Activated T-cell treated with anti-CD3 and anti-CD28 coated beads, Interleukin-2, amount 50 U/mL, for 1 hour (primary cell): ENCODE measurements around the gene DTYMK.
"Not testable (repeated sequence)": the region's sequence is repeated elsewhere in the genome, so short reads cannot be mapped to it uniquely, and the experiment has no call there.

ENCODE experiments used
- DNase-seq: peaks from one replicate; pipeline ENCODE4 v3.0.0-alpha.2; 2020

Gene DTYMK

DNA sequence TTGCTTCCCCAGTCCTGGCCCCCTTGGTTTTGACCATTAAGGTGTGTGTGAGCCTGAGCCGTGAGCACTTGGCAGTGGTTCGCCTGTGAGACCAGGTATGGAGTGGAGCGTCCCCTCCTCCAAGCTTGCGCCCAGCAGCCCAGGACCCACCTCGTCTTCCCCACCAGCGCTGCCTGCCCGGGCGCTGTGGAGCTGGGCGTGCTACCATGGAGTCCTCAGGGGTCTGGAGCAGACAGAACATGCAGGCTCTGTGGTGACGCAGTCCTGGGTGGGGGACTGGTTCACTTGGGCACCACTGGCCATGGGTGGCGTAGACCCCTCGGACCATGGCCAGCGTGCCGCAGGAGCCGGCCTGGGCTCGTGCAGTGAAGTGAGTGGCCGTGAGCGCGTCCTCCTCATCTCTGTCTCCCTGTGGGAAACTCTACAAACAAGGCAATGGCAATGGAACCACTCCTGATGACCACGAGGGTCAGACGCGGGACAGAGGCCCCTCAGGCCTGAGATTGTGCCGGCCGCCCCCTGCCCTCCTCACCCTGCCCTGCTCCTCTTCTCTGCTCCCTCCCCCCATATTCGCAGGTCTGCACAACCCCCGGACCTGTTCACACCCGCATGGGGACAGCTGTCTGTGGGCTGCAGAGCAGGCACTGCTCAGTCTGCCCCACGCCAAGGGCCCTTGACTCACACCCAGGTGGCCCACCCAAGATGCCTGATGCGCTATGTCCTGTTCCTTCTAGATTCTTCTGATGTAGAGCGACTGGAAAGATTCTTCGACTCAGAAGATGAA is 15.0 kb downstream of the DTYMK start:
- DNase-seq = no peak

DNA sequence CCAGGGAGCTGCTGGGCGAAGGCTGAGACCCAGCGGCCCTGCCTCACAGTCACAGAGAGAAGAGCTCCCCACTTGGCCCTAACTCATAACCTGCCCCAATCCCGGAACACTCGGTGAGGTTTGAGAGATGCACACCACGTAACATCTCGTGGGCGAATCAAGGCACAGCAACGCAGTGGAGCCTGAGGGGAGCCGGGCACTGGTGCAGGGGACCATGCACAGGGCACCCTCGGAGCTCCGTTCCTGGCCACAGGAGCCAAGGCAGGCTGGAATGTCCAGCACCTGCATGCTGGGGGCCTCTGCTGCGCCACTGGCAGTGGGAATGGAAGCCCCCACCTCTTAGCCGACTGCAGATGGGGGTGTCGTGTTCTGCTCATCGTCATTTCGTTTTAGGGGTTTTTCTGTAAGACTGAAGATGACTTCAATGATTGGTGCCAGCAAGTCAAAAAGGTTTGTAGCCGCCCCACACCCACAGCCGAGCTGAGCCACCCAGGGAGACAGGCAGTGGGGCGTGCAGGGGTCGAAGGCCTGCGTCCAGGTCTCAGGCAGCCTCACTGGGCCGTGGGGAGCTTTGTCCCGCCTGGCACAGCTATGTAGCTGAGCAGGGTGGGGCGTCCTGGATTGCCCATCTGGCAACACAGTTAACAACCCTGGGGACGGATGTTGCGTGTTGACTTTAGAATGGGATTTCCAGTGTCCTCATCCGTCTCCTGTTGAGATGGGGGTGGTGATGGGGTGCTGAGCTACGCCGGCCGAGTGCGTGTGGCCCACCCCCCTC is 16.1 kb downstream of the DTYMK start:
- no peak for DNase-seq

DNA sequence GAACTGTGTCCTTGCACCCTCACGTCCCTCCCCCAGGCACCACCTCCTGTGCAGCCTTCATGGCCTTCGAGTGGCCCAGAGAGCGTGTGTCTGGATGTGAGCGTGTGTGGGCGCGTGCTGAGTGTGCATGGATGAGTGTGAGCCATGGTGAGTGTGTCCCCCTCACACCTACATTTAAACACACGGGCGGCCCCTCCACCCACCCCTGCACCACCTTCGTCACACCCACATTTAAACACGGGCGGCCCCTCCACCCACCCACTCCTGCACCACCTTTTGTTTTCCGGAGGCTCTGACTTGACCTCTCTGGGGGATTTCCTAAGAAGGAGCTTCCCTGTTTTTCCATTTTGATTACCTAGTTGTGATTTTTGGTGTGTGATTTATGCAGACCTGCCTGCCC is 17.8 kb downstream of the DTYMK start:
- no peak for DNase-seq

DNA sequence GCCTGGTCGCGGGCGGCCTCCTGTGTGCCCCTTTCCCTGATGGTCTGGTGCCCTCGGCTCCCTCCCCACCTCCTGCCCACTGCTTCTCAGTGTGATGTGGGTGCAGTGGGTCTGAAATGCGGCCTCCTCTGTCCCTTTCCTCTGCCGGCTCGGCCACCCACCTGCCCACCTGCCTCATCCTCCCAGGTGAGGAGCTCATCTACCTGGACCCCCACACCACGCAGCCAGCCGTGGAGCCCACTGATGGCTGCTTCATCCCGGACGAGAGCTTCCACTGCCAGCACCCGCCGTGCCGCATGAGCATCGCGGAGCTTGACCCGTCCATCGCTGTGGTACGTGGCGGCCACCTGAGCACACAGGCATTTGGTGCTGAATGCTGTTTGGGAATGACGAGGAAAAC is 18.3 kb downstream of the DTYMK start:
- no peak for DNase-seq

DNA sequence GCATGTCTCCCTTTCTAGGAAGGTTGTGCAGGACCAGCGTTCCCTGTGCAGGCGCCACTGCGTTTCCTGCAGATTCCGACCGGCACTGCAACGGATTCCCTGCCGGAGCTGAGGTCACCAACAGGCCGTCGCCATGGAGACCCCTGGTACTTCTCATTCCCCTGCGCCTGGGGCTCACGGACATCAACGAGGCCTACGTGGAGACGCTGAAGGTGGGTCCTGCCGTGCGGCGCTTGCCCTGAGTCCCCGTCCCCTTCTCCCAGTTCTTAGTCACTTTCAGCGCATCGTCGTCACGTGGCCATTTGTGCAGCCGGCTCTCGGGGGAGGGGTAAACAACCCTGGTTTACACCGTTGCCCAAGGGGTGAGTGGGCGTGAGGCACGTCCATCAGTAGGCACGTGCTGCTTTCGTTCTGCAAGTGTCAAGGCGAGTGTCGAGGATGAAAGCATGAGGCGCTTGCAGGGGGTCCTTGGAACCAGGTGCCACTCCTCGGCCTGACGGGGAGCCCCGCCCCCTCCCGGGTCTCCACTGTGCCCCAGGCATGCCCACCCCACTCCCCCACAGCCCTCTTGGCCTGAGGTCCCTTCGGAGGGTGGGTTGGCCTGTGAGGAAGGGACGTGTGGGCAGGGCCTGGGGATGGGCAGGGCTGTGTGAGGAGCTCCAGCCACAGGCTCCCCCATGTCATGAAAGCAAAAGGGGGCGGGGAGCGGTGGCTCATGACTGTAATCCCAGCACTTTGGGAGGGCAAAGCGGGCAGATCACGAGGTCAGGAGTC is 19.8 kb downstream of the DTYMK start:
- no peak for DNase-seq

DNA sequence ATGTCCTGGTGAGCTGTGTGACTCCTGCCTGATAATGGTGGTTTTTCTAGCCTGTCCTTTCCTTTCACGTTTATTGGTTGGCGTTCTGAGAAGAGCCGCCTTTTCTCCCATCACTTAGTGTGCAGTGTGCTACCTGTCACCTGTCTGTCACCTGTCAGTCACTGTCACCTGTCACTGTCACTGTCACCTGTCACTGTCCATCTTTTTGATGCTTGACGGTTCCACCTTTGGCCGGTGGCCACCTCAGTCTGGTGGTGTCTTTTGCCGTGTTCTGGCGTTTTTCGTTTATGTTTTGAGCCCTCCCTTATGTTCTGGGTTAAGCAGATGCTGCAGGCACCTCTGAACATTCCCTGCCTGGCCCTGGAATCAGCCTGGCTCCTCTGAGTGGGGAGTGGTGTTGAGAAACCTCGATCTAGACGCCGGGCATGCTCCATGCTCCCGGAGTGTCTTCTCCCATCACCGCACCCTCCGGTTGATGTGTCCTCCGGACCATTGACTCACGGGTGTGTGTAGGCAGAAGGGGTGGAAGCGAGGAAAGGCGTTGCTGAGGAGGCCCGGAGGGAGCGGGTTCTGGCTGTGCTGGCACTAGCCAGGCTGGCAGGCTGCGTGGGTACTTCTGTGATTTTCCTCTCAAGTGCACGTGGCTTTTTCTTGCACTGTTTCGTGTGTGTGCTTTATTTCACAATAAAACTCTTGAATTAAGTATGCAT is 20.7 kb downstream of the DTYMK start:
- no peak for DNase-seq

DNA sequence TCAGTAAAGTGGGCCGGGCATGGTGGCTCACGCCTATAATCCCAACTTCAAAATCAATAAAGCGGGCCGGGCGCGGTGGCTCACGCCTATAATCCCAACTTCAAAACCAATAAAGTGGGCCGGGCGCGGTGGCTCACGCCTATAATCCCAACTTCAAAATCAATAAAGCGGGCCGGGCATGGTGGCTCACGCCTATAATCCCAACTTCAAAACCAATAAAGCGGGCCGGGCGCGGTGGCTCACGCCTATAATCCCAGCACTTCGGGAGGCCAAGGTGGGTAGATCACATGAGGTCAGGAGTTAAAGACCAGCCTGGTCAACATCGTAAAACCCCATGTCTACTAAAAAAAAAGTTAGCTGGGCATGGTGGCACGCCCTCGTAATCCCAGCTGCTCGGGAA is 23.9 kb downstream of the DTYMK start:
- DNase-seq = not testable (repeated sequence)

DNA sequence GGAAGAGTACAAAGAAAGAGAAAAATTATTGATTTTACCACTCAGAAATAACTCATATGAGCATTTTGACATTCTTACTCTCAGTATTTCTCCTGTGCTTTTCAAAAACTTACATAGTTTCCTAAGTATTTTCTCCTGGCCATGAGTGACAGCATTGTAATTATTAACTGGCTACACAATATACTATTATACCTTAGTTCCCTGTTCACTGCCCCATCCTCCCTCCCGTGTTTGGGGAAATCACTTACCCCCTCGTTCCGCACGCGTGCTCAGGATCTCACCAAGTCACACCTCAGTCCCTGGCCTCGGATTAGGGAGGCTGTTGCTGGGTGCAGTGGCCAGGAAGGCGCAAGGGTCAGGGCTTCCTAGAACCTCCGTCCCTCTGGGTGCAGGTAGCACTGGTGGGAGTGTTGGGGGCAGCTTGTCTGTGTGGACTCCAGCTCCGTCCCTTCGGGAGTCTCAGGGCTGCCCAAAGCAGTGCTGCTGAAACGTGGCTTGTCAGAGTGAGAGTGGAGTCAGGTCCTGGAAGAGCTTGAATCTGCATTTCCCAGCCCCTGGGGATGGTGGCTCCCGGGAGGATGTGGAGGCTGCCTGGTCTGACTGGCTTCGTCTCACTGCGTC is 25.9 kb downstream of the DTYMK start:
- no peak for DNase-seq

DNA sequence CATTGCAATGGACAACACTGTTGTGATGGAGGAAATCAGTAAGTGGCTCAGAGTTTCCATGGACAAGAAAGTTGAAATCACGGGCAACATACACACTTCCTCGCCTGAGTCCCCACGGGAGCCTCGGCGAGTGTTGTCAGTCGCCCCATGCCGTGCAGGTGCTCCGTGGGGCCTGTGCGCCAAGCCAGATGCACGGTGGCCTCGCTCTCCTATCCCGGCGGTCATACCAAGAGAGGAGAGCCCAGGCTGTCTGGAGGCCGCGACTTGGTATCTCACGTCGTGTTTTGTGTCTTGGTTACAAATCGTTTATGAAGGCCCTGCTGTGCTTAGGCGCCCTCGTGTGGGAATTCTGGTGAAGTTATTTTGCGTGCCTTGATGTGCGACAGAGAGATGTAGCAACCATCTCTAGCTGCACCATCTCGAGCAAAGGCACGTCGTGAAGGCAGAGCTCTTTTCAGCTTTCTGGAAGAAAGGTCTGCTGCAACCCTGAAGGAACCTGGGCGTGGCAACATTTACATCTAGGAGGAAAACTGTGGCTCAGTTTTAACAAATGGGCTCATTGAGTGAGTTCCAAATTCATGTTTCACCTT is 27.4 kb downstream of the DTYMK start:
- peak; percentile 38 for DNase-seq

DNA sequence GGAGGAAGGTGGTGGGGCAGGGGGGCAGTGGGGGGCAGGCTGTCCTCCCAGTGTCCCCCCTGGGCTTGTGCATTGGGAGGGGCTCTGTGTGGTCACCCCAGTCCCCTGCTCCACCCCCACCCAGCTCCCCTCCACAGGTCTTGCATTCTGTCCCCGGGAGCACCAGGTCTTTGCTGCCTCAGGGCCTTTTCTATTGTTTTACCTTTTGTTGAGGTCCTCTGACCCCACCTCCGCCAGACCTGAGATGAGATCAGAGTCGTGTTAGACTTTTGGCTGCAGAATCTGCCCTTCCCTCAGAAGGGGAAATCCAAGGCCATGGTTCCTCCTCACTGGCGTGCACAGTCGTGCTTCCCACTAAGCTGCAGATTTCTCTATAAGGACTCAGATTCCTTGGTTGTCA is 28.3 kb downstream of the DTYMK start:
- DNase-seq = no peak

DNA sequence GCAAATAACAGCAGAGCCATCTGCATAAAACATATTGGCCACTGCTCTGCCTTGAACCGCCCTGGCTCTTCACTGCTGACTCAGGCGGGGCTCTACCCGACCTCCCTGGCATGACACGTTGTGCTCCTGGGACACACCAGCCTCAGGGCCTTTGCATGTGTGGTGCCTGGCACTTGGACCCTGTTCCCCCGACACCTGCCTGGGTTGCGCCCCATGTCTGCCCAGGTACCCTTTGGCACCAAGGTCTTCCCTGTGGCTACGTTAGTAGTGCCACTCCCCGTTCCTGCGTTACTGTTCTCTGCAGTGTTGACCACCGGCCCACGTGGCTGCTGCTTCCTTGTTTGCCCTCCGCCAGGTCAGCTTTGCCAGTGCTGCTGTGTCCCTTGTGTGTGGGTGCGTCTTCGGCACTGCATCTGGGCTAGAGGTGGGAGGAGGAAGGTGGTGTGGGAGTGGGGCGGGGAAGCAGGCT is 28.8 kb downstream of the DTYMK start:
- DNase-seq = no peak

DNA sequence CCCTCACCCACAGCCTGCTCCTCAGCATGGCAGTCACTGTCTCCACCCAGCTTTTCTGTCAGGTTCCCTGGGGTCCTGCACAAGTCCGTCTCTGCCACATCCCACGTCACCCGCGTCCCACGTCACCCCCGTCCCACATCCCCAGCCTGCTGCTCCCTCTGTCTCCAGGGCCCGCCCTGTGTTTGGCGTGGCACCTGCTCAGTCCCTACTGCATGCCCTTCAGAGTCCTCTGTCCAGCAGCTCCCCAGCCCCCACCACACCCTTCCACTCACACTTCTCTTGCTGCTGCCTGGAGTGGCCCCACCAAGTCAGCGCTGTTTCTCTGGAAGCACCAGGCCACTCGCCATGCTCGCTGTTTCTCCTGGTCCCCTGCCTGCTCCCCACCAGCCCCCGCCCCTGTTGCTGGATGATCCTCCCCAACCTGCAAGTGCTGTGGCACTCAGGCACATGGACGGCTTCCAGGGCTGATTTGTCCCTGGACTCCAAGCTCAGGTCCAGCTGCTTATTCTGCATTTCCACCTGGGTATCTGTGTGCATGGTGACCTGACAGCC is 30.3 kb downstream of the DTYMK start:
- DNase-seq = no peak

DNA sequence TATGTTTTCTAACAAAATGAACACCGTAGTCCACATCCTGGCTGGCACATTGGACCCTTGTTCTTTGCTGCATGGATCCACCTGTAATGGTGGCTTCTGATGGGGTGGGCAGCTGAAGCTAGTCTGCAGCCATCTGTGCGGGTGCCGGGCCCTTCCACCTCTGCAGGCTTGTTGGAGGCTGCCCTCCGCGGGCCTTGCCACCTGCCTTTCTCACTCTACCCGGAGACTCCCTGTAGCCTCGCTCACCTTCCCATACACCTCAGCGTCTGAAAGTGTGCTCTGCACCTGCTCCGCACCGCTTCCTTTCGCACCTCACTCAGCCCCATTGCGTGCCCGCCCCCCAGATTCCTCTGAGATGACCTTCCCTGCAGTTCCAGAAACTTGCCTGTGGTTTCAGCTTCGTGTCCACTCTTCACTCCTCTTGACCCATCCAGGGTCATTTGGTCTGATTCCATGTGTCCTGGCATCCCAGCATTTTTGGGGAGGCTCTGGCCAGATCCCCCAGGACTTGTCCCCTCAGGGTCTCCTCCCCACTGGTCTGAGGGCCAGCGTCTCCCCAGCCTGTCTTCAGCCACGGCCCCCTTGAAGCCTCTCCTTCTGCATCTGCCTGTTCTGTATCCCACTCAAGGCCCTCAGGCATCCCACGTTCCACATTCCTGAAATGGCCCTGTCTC is 31.0 kb downstream of the DTYMK start:
- DNase-seq = no peak

DNA sequence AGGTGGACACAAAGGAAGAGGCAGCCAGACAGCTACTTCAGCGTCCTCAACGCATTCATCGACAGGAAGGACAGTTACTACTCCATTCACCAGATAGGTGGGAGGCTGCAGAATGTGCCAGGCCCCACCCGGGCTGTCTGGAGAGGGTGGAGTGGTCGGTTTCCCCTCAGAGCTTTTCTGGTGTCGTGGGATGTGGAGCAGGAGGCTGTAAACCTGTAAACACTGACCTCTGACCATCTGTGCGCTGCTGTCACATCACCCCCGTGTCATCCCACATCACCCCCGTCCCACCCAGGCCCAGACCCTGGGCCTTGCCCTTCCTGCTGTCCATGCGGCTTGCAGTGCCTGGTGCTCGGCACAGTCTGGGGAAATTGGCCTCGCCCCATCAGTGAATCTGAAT is 32.1 kb downstream of the DTYMK start:
- no peak for DNase-seq

DNA sequence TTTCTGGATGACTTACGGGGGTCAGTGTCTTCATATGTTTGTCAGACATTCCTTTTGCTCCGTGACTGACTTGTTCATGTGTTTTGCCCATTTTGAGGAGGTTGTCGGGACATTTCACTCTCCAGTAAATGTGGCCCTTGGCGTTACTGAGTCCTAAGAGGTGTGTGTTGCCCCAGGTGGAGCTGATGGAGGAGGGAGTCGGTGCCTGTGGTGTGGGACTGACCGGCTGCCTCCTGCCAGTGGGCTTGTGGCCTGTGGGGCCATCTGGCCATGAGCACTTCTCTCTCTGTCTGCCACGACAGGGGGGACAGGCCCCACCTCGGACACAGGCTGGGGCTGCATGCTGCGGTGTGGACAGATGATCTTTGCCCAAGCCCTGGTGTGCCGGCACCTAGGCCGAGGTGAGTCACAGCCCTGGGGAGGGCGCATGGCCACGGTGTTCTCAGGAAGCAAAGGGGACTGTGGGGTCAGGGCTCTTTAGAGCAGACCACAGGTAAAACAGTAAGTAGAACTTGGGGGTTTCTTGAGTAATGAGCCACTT is 33.3 kb downstream of the DTYMK start:
- DNase-seq = no peak

DNA sequence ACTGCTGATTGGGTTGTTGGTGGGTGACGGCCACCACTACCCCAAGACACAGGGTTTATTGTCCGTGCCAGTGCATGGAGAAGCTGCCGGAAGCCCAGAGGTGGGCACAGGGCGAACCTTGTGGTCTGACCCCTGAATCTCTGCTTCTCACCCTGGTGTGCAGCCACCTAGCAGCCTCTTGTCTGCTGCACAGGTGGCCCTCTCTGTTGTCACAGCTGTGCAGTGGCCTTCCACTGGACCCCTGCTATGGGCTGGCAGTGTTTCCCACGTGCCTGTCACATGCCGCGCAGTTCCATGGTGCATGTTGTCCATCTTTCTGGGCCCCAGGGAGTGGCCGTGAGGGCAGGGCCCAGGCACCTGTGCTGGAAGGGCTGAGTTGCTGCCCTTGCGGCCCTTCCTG is 33.9 kb downstream of the DTYMK start:
- DNase-seq = no peak

DNA sequence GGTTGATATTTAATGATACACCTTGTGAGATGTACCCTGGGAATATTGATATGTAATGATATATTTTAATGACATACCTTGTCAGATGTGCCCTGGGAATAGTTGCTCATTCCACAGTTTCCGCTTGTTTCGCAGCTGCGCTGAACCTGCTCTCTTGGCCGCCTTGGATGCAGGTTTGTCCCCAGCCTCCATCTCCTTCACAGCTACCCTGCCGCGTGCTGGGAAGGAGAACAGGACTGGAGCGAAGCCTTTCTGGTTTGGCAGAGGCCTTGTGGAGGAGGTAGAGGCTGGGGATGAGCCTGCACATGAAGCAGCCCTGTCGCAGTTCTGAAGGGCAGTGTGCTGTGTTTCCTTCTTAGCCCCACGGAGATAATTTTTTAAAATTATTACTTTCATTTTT is 34.5 kb downstream of the DTYMK start:
- DNase-seq = no peak

DNA sequence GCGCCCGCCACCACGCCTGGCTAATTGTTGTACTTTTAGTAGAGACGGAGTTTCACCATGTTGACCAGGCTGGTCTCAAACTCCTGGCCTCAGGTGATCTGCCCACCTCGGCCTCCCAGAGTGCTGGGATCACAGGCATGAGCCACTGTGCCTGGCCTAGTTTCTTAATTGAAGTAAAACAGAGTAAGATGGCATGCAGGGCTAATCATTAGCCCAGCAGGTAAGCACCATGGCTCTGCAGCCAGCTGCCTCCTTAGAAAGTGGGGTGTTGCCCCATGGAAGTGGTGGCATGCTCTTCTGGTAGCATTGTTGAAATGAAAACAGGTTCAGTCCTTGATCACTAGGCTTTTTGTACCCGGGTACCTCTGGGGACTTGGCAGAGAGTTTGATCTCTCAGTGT is 36.7 kb downstream of the DTYMK start:
- no peak for DNase-seq

DNA sequence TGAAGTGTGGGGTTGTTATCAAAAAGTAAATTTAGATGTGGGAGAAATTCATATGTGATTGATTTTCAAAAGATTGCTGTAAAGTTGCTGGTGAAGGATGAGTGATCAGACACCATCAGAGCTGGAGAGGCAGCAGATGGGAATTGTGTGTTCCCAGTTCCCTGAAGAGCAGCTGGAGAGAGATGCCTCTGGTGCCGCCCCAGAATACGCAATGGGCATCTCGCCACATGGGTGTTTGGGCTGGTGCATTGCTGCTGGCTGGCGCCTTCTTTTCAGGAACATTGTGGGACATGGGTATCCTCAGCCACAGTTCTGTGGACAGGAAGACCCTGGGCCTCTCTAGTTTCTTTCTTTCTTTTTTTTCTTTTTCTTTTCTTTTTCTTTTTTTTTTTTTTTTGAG is 37.2 kb downstream of the DTYMK start:
- DNase-seq = no peak

DNA sequence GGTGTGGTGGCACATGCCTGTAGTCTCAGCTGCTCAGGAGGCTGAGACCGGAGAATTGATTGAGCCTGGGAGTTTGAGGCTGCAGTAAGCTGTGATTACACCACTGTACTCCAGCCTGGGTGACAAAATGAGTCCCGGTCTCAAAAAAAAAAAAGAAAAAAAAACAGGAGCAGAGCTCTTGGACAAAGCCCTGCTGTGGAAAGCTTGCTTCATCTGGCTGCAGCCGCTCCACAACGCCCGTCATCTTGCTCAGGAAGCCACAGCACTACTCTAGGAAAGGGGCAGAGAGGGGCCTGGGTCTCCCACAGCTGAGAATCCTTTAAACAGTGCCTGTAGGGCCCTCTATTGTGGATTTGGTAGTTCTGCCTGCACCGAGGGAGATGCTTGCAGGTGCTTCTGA is 38.2 kb downstream of the DTYMK start:
- no peak for DNase-seq
